ENCODE measurements around the gene RREB1. TPM values are rescaled to one million over a fixed set of nuclear protein-coding genes. Genes with fewer than 3 reads are reported as not detected.
A peak's percentile ranks its signal among the peaks of the same experiment; 100 is the strongest.

Gene RREB1
- total RNA-seq, 1 donor from 2014 or later: 28.3 TPM

DNA sequence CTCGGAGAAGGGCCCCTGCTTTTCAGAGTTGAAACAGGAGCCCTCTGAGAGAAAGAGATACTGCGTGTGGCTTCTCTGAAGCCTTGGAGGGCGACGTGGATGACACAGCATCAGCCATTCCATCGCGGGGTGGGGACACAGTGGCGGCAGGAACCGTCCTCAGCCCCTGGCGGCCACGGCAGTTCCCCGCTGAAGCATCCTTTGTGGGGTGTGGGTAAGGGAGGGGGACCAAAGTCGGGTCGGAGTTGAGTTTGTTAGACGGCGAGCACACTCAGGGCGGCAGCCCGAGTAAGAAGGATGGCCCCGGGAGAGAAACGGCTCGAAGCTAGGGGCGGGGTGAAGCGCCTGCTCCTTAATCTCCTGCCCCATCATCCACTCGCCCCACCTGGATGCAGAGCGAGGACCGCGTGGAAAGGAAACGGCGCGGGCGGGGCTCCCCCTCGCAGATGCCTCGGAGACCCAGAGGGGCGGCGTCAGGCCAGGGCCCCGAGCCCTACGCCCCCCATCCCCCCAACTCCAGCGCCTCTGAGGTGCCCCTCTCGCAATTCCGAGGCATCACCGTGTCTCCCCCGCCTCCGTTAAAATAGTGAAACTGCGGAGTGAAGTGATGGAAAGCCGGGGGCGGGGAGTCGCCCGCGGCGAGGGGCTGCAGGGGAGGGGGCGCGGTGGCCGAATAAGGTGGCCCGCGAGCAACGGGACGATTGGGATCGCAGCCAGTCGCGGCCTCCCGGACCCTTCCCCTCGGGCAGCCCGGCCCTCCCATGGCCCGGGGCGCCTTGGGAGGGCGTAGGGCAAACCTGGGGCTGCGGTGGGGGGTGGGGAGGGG, 796 bp upstream of the RREB1 start:
- Mint-ChIP-seq H3K36me3 (ENCODE audit: low read depth) (no peaks in the 10 kb centered on the region), H3K27me3 (ENCODE audit: low read depth) (peaks cover 25% of the 10 kb centered on the region), H3K4me1 (peaks cover 29% of the 10 kb centered on the region), H3K27ac (ENCODE audit: unreplicated experiment) (no peak overlapping the region), H3K4me3 (peak overlapping the region; percentile 86), H3K9me3 (no peaks in the 10 kb centered on the region)
- TF ChIP-seq, protein P1, sequence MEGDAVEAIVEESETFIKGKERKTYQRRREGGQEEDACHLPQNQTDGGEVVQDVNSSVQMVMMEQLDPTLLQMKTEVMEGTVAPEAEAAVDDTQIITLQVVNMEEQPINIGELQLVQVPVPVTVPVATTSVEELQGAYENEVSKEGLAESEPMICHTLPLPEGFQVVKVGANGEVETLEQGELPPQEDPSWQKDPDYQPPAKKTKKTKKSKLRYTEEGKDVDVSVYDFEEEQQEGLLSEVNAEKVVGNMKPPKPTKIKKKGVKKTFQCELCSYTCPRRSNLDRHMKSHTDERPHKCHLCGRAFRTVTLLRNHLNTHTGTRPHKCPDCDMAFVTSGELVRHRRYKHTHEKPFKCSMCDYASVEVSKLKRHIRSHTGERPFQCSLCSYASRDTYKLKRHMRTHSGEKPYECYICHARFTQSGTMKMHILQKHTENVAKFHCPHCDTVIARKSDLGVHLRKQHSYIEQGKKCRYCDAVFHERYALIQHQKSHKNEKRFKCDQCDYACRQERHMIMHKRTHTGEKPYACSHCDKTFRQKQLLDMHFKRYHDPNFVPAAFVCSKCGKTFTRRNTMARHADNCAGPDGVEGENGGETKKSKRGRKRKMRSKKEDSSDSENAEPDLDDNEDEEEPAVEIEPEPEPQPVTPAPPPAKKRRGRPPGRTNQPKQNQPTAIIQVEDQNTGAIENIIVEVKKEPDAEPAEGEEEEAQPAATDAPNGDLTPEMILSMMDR (conservative IDR thresholded peaks at IDR 0.05): peak; percentile 56
- peak; percentile 15 for DNase-seq (ENCODE audit: low read depth, low spot score)

DNA sequence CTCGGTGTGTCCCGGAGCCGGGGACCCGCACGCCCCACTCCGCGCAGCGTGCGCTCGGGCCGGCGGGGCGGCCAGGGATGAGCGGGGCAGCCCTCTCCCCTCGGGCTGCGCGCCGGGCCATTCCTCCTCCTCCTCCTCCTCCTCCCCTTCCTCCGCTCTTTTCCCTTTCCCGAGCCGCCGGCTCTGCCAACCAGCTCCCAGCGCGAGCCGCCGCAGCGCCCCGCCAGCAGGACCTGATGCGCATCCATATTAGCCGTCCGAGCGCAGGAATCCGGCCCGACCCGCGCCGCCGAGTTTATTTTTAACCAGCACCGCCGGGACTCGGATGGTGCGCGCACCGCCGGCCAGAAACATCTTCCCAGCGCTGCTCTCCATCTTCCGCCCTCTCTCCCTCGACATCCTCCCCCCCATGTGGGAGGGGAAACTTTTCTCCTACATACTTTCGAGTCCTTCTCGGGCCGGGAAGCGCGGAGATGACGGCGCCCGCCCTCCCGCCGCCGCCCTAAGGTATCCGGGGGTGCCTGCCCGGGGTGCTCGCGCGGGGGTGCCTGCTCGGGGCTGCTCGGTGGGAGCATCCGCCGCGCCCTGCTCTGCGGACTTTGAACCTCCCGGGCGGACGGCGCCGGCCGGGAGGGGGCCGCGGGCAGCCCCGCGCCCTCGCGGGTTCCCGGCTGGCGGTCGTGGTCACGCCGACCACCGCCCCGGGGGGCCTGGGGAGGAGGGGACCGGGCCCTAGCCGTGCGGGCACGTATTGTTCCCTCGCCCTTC, 619 bp downstream of the RREB1 start:
- H3K36me3 Mint-ChIP-seq (ENCODE audit: low read depth): no peaks in the 10 kb centered on the region
- DNase-seq (ENCODE audit: low read depth, low spot score): peak; percentile 38
- peaks cover 39% of the 10 kb centered on the region for H3K4me1 Mint-ChIP-seq
- peaks cover 32% of the 10 kb centered on the region for H3K27me3 Mint-ChIP-seq (ENCODE audit: low read depth)
- H3K9me3 Mint-ChIP-seq: no peaks in the 10 kb centered on the region
- peak overlapping the region; percentile 96 for H3K4me3 Mint-ChIP-seq
- peak overlapping the region; percentile 92 for H3K27ac Mint-ChIP-seq (ENCODE audit: unreplicated experiment)
- TF ChIP-seq, protein P1 (conservative IDR thresholded peaks at IDR 0.05): no peak

GRCh38 chr6:7108964-7109836, 1.4 kb downstream of the RREB1 start:
- Mint-ChIP-seq H3K4me1 (peaks cover 39% of the 10 kb centered on the region), H3K4me3 (peak overlapping the region; percentile 87), H3K9me3 (no peaks in the 10 kb centered on the region), H3K27me3 (ENCODE audit: low read depth) (peaks cover 32% of the 10 kb centered on the region), H3K27ac (ENCODE audit: unreplicated experiment) (no peak overlapping the region), H3K36me3 (ENCODE audit: low read depth) (no peaks in the 10 kb centered on the region)
- DNase-seq (ENCODE audit: low read depth, low spot score): peak; percentile 5
- TF ChIP-seq, protein P1 (conservative IDR thresholded peaks at IDR 0.05): peak; percentile 21

DNA sequence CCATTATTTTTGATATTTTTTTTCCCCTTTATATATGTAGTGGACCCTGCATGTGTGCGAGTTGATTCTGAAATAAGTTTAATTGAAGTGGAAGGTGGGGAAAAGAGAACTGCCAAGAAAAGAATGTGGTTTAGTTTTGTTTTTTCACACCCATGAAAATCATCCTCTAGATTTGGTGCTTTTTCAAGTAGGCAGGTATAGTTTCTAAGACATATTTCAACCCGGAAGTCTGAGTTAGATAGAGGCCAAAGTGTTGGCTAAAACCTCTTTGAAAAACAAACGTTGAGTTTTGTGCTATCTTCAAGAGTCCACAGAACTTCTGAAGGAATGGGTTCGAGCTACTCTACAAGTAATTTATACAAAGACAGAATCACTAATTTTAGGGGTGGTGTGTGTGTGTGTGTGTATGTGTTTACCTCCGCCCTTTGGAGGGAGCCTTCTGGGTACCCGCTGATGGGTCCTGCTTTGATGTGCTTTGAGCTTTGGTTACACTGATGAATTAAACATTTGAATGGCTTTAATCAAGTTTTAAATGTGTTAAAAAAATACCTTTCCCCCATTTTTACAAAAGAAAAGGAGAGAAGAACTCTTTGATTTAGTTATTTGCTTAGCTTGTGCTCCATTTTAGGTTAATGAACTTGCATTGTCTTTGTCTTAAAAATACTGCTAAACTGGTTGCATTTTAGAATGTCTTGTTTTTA, 2.5 kb downstream of the RREB1 start:
- no peak for DNase-seq (ENCODE audit: low read depth, low spot score)
- no peaks in the 10 kb centered on the region for H3K9me3 Mint-ChIP-seq
- TF ChIP-seq, protein P1 (conservative IDR thresholded peaks at IDR 0.05): no peak
- no peak overlapping the region for H3K27ac Mint-ChIP-seq (ENCODE audit: unreplicated experiment)
- peak overlapping the region; percentile 87 for H3K4me3 Mint-ChIP-seq
- peaks cover 32% of the 10 kb centered on the region for H3K27me3 Mint-ChIP-seq (ENCODE audit: low read depth)
- H3K36me3 Mint-ChIP-seq (ENCODE audit: low read depth): no peaks in the 10 kb centered on the region
- peaks cover 39% of the 10 kb centered on the region for H3K4me1 Mint-ChIP-seq

Data from neural crest cell (in vitro differentiated cells).